ENCODE results near the gene TRIM9. TPM values are rescaled to one million over a fixed set of nuclear protein-coding genes. Genes with fewer than 3 reads are reported as not detected.

TRIM9 gene
- total RNA-seq, 1 donor from 2014 or later = 2.2 TPM

GRCh38 chr14:51039252-51039651 lies 55.7 kb downstream of the TRIM9 start:
- TF ChIP-seq POLR2AphosphoS5 (IDR thresholded peaks at IDR 0.05; ENCODE audit: insufficient read depth in 1 of 2, low read depth in 1 of 2) (no peak), CTCF (IDR thresholded peaks at IDR 0.05) (no peak), POLR2A (IDR thresholded peaks at IDR 0.05) (no peak)
- no peak overlapping the region for H3K4me3 ChIP-seq
- intact Hi-C loops (cut with DNase I) = no loop called here

GRCh38 chr14:51035611-51036192 lies 59.2 kb downstream of the TRIM9 start:
- TF ChIP-seq POLR2AphosphoS5 (IDR thresholded peaks at IDR 0.05; ENCODE audit: insufficient read depth in 1 of 2, low read depth in 1 of 2) = no peak
- no peak for TF ChIP-seq POLR2A (IDR thresholded peaks at IDR 0.05)
- no peak for TF ChIP-seq CTCF (IDR thresholded peaks at IDR 0.05)
- intact Hi-C loops (cut with DNase I) = no loop called here
- H3K36me3 ChIP-seq = no peaks in the 10 kb centered on the region
- no peak overlapping the region for H3K4me3 ChIP-seq
- DNase-seq (ENCODE audit: extremely low spot score in 2 of 2) = no peak
- no peaks in the 10 kb centered on the region for H3K9me3 ChIP-seq
- H3K4me1 ChIP-seq = no peaks in the 10 kb centered on the region
- H3K27me3 ChIP-seq = no peaks in the 10 kb centered on the region
- H3K27ac ChIP-seq = no peak overlapping the region

More at GRCh38 chr14:51039252-51039651, 55.7 kb downstream of the TRIM9 start:
- Histone ChIP-seq H3K36me3 (no peaks in the 10 kb centered on the region), H3K9me3 (no peaks in the 10 kb centered on the region), H3K27ac (no peak overlapping the region), H3K27me3 (no peaks in the 10 kb centered on the region), H3K4me1 (no peaks in the 10 kb centered on the region)
- no peak for DNase-seq (ENCODE audit: extremely low spot score in 2 of 2)

GRCh38 chr14:51028851-51029754 lies 65.8 kb downstream of the TRIM9 start:
- H3K27me3 ChIP-seq = no peaks in the 10 kb centered on the region
- intact Hi-C loops (cut with DNase I) = no loop called here

GRCh38 chr14:51028361-51028760 lies 66.5 kb downstream of the TRIM9 start:
- H3K4me3 ChIP-seq = no peak overlapping the region
- H3K9me3 ChIP-seq = no peaks in the 10 kb centered on the region
- no peak for DNase-seq (ENCODE audit: extremely low spot score in 2 of 2)
- no peaks in the 10 kb centered on the region for H3K36me3 ChIP-seq
- intact Hi-C loops (cut with DNase I) = no loop called here
- no peak overlapping the region for H3K27ac ChIP-seq
- H3K27me3 ChIP-seq = no peaks in the 10 kb centered on the region
- TF ChIP-seq POLR2A (IDR thresholded peaks at IDR 0.05) (no peak), POLR2AphosphoS5 (IDR thresholded peaks at IDR 0.05; ENCODE audit: insufficient read depth in 1 of 2, low read depth in 1 of 2) (no peak), CTCF (IDR thresholded peaks at IDR 0.05) (no peak)
- H3K4me1 ChIP-seq = no peaks in the 10 kb centered on the region

More at GRCh38 chr14:51028851-51029754, 65.8 kb downstream of the TRIM9 start:
- TF ChIP-seq POLR2AphosphoS5 (IDR thresholded peaks at IDR 0.05; ENCODE audit: insufficient read depth in 1 of 2, low read depth in 1 of 2) (no peak), POLR2A (IDR thresholded peaks at IDR 0.05) (no peak), CTCF (IDR thresholded peaks at IDR 0.05) (no peak)
- DNase-seq (ENCODE audit: extremely low spot score in 2 of 2) = no peak
- Histone ChIP-seq H3K9me3 (no peaks in the 10 kb centered on the region), H3K4me1 (no peaks in the 10 kb centered on the region), H3K27ac (no peak overlapping the region), H3K4me3 (no peak overlapping the region), H3K36me3 (no peaks in the 10 kb centered on the region)

- intact Hi-C loops (cut with DNase I) = no loop called here
- no peak for TF ChIP-seq CTCF (IDR thresholded peaks at IDR 0.05)
- TF ChIP-seq POLR2AphosphoS5 (IDR thresholded peaks at IDR 0.05; ENCODE audit: insufficient read depth in 1 of 2, low read depth in 1 of 2) = no peak
- no peak for TF ChIP-seq POLR2A (IDR thresholded peaks at IDR 0.05)
- H3K36me3 ChIP-seq = no peaks in the 10 kb centered on the region
- no peaks in the 10 kb centered on the region for H3K9me3 ChIP-seq
- DNase-seq (ENCODE audit: extremely low spot score in 2 of 2) = no peak
- H3K27me3 ChIP-seq = no peaks in the 10 kb centered on the region
- H3K4me1 ChIP-seq = no peaks in the 10 kb centered on the region
- H3K4me3 ChIP-seq = no peak overlapping the region
- peak overlapping the region; percentile 24 for H3K27ac ChIP-seq
Measured at GRCh38 chr14:51024377-51024776, 70.5 kb downstream of the TRIM9 start.

Data from vagina (tissue), 2 donors.